Natural killer cell (primary cell): Measurements from ENCODE around the gene NOL4L. TPM values are rescaled to one million over a fixed set of nuclear protein-coding genes. Genes with fewer than 3 reads are reported as not detected.

Experiments used
- ATAC-seq, 3 donors: fragments of 150-1000 bp in 2 of 3; fragments of 200-7000 bp in 1 of 3; cut with Tn5 transposase; 1 replicate in 1 of 3; 2 replicates in 2 of 3; pipeline ENCODE4 v1.10.0; 2021; ENCODE audit warnings: mild to moderate bottlenecking in 2 of 3, moderate library complexity in 2 of 3
- DNase-seq, 2 donors: peaks; one replicate each; pipeline versions ENCODE4 v3.0.0 to v3.0.0-alpha.2; 2013 to 2021; ENCODE audit warnings: mixed read lengths in 1 of 2
- H3K27ac ChIP-seq: one replicate; pipeline ENCODE4 v1.5.1; 2013; ENCODE audit warnings: mild to moderate bottlenecking, low read length
- H3K27me3 ChIP-seq: one replicate; pipeline ENCODE4 v1.6.1; 2013; ENCODE audit warnings: low read length; ENCODE audit not compliant: control insufficient read depth, insufficient read depth
- H3K36me3 ChIP-seq: one replicate; pipeline ENCODE4 v1.6.1; 2013; ENCODE audit warnings: low read length; ENCODE audit not compliant: control insufficient read depth, insufficient read depth
- H3K4me1 ChIP-seq: one replicate; pipeline ENCODE4 v1.6.1; 2013; ENCODE audit warnings: low read length; ENCODE audit not compliant: control insufficient read depth, insufficient read depth
- H3K4me3 ChIP-seq: one replicate; pipeline ENCODE4 v1.5.1; 2013; ENCODE audit warnings: low read length
- H3K9me3 ChIP-seq: one replicate; pipeline ENCODE4 v1.6.1; 2013; ENCODE audit warnings: low read length; ENCODE audit not compliant: control insufficient read depth, insufficient read depth
- H3K27ac Mint-ChIP-seq, 2 donors: one replicate each; pipeline ENCODE4 v1.8.0; 2022; ENCODE audit warnings: mild to moderate bottlenecking in 2 of 2, mixed read lengths in 2 of 2, moderate library complexity in 1 of 2
- H3K27me3 Mint-ChIP-seq, 2 donors: one replicate each; pipeline ENCODE4 v1.8.0; 2022; ENCODE audit warnings: low read depth in 2 of 2, mixed read lengths in 2 of 2
- H3K36me3 Mint-ChIP-seq: one replicate; pipeline ENCODE4 v1.8.0; 2022; ENCODE audit warnings: mixed read lengths
- H3K4me1 Mint-ChIP-seq, 2 donors: one replicate each; pipeline ENCODE4 v1.8.0; 2022; ENCODE audit warnings: mixed read lengths in 2 of 2
- H3K4me3 Mint-ChIP-seq: one replicate; pipeline ENCODE4 v1.8.0; 2022; ENCODE audit warnings: mild to moderate bottlenecking, moderate library complexity, mixed read lengths
- H3K9me3 Mint-ChIP-seq, 2 donors: one replicate each; pipeline ENCODE4 v1.8.0; 2022; ENCODE audit warnings: mixed read lengths in 2 of 2
- CTCF ChIP-seq: fragments of 200-600 bp; IDR thresholded peaks from one replicate; pipeline ENCODE4 v1.8.0; 2022; ENCODE audit warnings: antibody characterized with exemption
- WGBS: methylation state at CpG from one replicate; pipeline ENCODE4 v1.1.7; 2013; ENCODE audit warnings: missing lambda C conversion rate; ENCODE audit not compliant: insufficient coverage; 5-methylcytosine and 5-hydroxymethylcytosine counted together
- intact Hi-C: fragments of 100-400 bp; cut with micrococcal nuclease; formaldehyde crosslinking; loops from one replicate; pipeline ENCODE4 v1.14.2; 2022
- total RNA-seq, 4 donors: library from RNA; stranded (reverse); fragments of 120-200 nt in 1 of 4; gene quantifications; one replicate each; pipeline versions ENCODE4 v1.2.3 to v1.2.4, GENCODE V29; 2013 to 2022

NOL4L gene
- total RNA-seq, 3 donors from 2014 or later (not counting 1 experiment from before 2014, with no cell fraction given): 101 to 136 (median 114) TPM

- H3K4me1 ChIP-seq: peaks cover 9% of the 10 kb centered on the region
- H3K36me3 ChIP-seq: peaks cover 71% of the 10 kb centered on the region
- no peaks in the 10 kb centered on the region for H3K27me3 ChIP-seq
- peak overlapping the region in 1 of 2 donors; percentile 27 for H3K27ac Mint-ChIP-seq
- intact Hi-C loops: no loop called here
- peaks cover 16 to 39% of the 10 kb centered on the region in 2 donors for H3K4me1 Mint-ChIP-seq
- H3K9me3 ChIP-seq: no peaks in the 10 kb centered on the region
- H3K36me3 Mint-ChIP-seq: no peaks in the 10 kb centered on the region
- 96% methylated on average over 24 of the region's 24 CpGs for WGBS
- H3K4me3 Mint-ChIP-seq: no peak overlapping the region
- H3K4me3 ChIP-seq: no peak overlapping the region
- no peak for ATAC-seq
- no peaks in the 10 kb centered on the region for H3K27me3 Mint-ChIP-seq
- no peak for DNase-seq
- no peak overlapping the region for H3K27ac ChIP-seq
- H3K9me3 Mint-ChIP-seq: no peaks in the 10 kb centered on the region
- no peak for TF ChIP-seq CTCF
Measured at GRCh38 chr20:32452776-32453466, 132.2 kb downstream of the NOL4L start.

DNA sequence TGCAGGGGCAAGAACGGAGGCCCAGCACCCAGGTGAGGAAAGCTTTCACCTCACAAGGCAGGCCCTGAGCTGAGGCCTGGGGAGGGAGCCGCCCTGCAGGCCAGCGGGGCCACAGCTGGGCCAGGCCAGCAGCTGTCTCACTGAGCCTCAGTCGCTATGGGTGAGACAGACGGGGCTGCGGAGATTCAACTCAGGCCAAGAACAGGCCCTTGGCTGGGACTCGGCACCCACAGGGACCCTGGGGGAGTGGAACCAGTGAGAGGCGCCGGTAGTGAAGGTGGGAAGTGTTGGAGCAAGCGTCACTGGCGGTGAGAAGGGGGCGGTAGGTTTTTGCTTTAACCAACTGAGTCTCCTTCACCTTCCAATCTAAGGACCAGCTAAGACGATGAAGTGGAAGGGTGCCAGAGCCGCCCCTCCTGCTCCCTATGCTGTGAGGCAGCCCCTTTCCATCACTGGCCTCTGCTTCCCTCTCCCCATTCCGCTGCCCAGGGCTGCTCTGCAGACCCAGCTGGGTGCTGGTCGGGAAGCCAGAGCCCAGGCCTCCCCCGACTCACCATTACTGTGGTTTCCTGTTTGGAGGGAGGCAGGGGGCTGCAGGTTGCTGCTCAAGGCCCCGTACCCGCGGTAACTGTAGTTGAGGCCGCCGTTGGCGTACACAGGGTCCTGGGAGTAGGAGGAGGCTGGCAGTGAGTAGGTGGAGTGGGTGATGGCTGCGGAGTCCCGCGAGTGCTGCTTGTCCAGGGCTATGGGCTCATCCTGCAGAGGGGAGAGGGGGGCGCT is 133.3 kb downstream of the NOL4L start:
- WGBS: 65% methylated on average over 25 of the region's 27 CpGs
- Histone ChIP-seq H3K9me3 (no peaks in the 10 kb centered on the region), H3K4me1 (peaks cover 4% of the 10 kb centered on the region), H3K36me3 (peaks cover 82% of the 10 kb centered on the region), H3K4me3 (no peak overlapping the region), H3K27ac (no peak overlapping the region), H3K27me3 (no peaks in the 10 kb centered on the region)
- Mint-ChIP-seq H3K9me3 (no peaks in the 10 kb centered on the region), H3K4me3 (no peak overlapping the region), H3K36me3 (no peaks in the 10 kb centered on the region), H3K27ac (peak overlapping the region; percentile 31 to 81), H3K27me3 (no peaks in the 10 kb centered on the region), H3K4me1 (peaks cover 14 to 39% of the 10 kb centered on the region in 2 donors)
- no peak for ATAC-seq
- TF ChIP-seq CTCF: no peak
- no peak for DNase-seq
- intact Hi-C loops: no loop called here

GRCh38 chr20:32451340-32451681 is 133.8 kb downstream of the NOL4L start:
- Histone ChIP-seq H3K4me1 (peaks cover 4% of the 10 kb centered on the region), H3K4me3 (no peak overlapping the region), H3K27ac (no peak overlapping the region), H3K36me3 (peaks cover 87% of the 10 kb centered on the region), H3K9me3 (no peaks in the 10 kb centered on the region), H3K27me3 (no peaks in the 10 kb centered on the region)
- ATAC-seq (no peak), DNase-seq (no peak)
- Mint-ChIP-seq H3K9me3 (no peaks in the 10 kb centered on the region), H3K27me3 (no peaks in the 10 kb centered on the region), H3K4me3 (no peak overlapping the region), H3K27ac (peak overlapping the region; percentile 31 to 81), H3K4me1 (peaks cover 17 to 41% of the 10 kb centered on the region in 2 donors), H3K36me3 (no peaks in the 10 kb centered on the region)
- no peak for TF ChIP-seq CTCF
- intact Hi-C loops: no loop called here
- 93% methylated on average over 8 of the region's 8 CpGs for WGBS
